ENCODE data around the gene ZMIZ1.

ZMIZ1 gene

GRCh38 chr10:79123547-79123963 lies 54.8 kb downstream of the ZMIZ1 start:
- DNase-seq (ENCODE audit: low read depth): no peak

- DNase-seq (ENCODE audit: low read depth): no peak
Measured at GRCh38 chr10:79124066-79124465, 55.3 kb downstream of the ZMIZ1 start.

- no peak for DNase-seq (ENCODE audit: low read depth)
Measured at GRCh38 chr10:79125092-79125491, 56.3 kb downstream of the ZMIZ1 start.

- no peak for DNase-seq (ENCODE audit: low read depth)
Measured at GRCh38 chr10:79126351-79127080, 57.8 kb downstream of the ZMIZ1 start.

GRCh38 chr10:79127151-79127961 lies 58.6 kb downstream of the ZMIZ1 start:
- DNase-seq (ENCODE audit: low read depth): no peak

- no peak for DNase-seq (ENCODE audit: low read depth)
Measured at GRCh38 chr10:79128241-79128922, 59.6 kb downstream of the ZMIZ1 start.

- DNase-seq (ENCODE audit: low read depth): no peak
Measured at GRCh38 chr10:79128923-79129305, 60.1 kb downstream of the ZMIZ1 start.

- DNase-seq (ENCODE audit: low read depth): no peak
Measured at GRCh38 chr10:79129361-79129997, 60.7 kb downstream of the ZMIZ1 start.

- DNase-seq (ENCODE audit: low read depth): no peak
Measured at GRCh38 chr10:79130255-79130654, 61.5 kb downstream of the ZMIZ1 start.

GRCh38 chr10:79130846-79131245 lies 62.1 kb downstream of the ZMIZ1 start:
- DNase-seq (ENCODE audit: low read depth): no peak

GRCh38 chr10:79131836-79132631 lies 63.3 kb downstream of the ZMIZ1 start:
- no peak for DNase-seq (ENCODE audit: low read depth)

- no peak for DNase-seq (ENCODE audit: low read depth)
Measured at GRCh38 chr10:79132681-79133381, 64.1 kb downstream of the ZMIZ1 start.

- DNase-seq (ENCODE audit: low read depth): no peak
Measured at GRCh38 chr10:79133416-79133815, 64.7 kb downstream of the ZMIZ1 start.

GRCh38 chr10:79135790-79136189 lies 67.0 kb downstream of the ZMIZ1 start:
- DNase-seq (ENCODE audit: low read depth): no peak

- no peak for DNase-seq (ENCODE audit: low read depth)
Measured at GRCh38 chr10:79136236-79137005, 67.7 kb downstream of the ZMIZ1 start.

GRCh38 chr10:79137300-79137756 lies 68.6 kb downstream of the ZMIZ1 start:
- no peak for DNase-seq (ENCODE audit: low read depth)

GRCh38 chr10:79137826-79138225 lies 69.1 kb downstream of the ZMIZ1 start:
- DNase-seq (ENCODE audit: low read depth): no peak

- DNase-seq (ENCODE audit: low read depth): no peak
Measured at GRCh38 chr10:79138449-79139123, 69.8 kb downstream of the ZMIZ1 start.

GRCh38 chr10:79139124-79139835 lies 70.5 kb downstream of the ZMIZ1 start:
- DNase-seq (ENCODE audit: low read depth): no peak

Data from activated T-helper 1 cell treated with Interleukin-2 at 50 U/mL for 16 hours (primary cell).